GM23338 (cell line): Measurements from ENCODE around the gene CCDC197. TPM values are rescaled to one million over a fixed set of nuclear protein-coding genes. Genes with fewer than 3 reads are reported as not detected.

Source experiments
- ATAC-seq: fragments of 200-7000 bp; cut with Tn5 transposase; 3 replicates; pipeline ENCODE4 v1.9.1; 2020
- DNase-seq: peaks from one replicate; pipeline ENCODE4 v3.0.0-alpha.2; 2015; ENCODE audit warnings: low spot score
- H2AFZ ChIP-seq: fragments of 200-600 bp; sonication (generic); 2 replicates; pipeline ENCODE4 v1.8.0; 2016; ENCODE audit warnings: antibody characterized with exemption, mild to moderate bottlenecking, moderate library complexity
- H3F3A ChIP-seq: fragments of 200-600 bp; sonication (generic); replicated peaks from 2 replicates; pipeline ENCODE4 v1.8.0; 2017; ENCODE audit warnings: antibody characterized with exemption, mixed run types, low read depth
- H3K27ac ChIP-seq: fragments of 200-600 bp; sonication (generic); 2 replicates; pipeline ENCODE4 v1.6.1; 2016; ENCODE audit warnings: low read depth
- H3K27me3 ChIP-seq: fragments of 200-600 bp; sonication (generic); 2 replicates; pipeline ENCODE4 v1.8.0; 2016; ENCODE audit warnings: mild to moderate bottlenecking, mixed run types, moderate library complexity; ENCODE audit not compliant: insufficient read depth
- H3K36me3 ChIP-seq: fragments of 200-600 bp; sonication (generic); 2 replicates; pipeline ENCODE4 v1.8.0; 2016; ENCODE audit warnings: mild to moderate bottlenecking; ENCODE audit not compliant: insufficient read depth
- H3K4me1 ChIP-seq: fragments of 200-600 bp; sonication (generic); 2 replicates; pipeline ENCODE4 v1.8.0; 2016; ENCODE audit warnings: mild to moderate bottlenecking, moderate library complexity; ENCODE audit not compliant: insufficient read depth
- H3K4me2 ChIP-seq: fragments of 200-600 bp; sonication (generic); 2 replicates; pipeline ENCODE4 v1.7.1; 2017; ENCODE audit warnings: mixed run types
- H3K4me3 ChIP-seq: fragments of 200-600 bp; sonication (generic); 2 replicates; pipeline ENCODE4 v1.6.1; 2016; ENCODE audit warnings: mixed run types
- H3K79me2 ChIP-seq: fragments of 200-600 bp; sonication (generic); replicated peaks from 2 replicates; pipeline ENCODE4 v1.8.0; 2017; ENCODE audit warnings: mild to moderate bottlenecking; ENCODE audit not compliant: insufficient read depth
- H3K9me2 ChIP-seq: fragments of 200-600 bp; sonication (generic); 2 replicates; pipeline ENCODE4 v1.8.0; 2017; ENCODE audit not compliant: insufficient read depth
- H4K20me1 ChIP-seq: fragments of 200-600 bp; sonication (generic); replicated peaks from 2 replicates; pipeline ENCODE4 v1.8.0; 2017; ENCODE audit warnings: mild to moderate bottlenecking; ENCODE audit not compliant: insufficient read depth
- H3K27ac Mint-ChIP-seq: 2 replicates; pipeline ENCODE4 v1.8.0; 2020; ENCODE audit warnings: inconsistent platforms, mild to moderate bottlenecking, moderate library complexity, mixed read lengths
- H3K27me3 Mint-ChIP-seq: 3 replicates; pipeline ENCODE4 v1.8.0; 2022; ENCODE audit warnings: low read depth, mild to moderate bottlenecking, moderate library complexity, mixed read lengths, inconsistent platforms; ENCODE audit not compliant: insufficient read depth, poor library complexity
- H3K36me3 Mint-ChIP-seq: 3 replicates; pipeline ENCODE4 v1.8.0; 2021; ENCODE audit warnings: low read depth, mild to moderate bottlenecking, inconsistent platforms, moderate library complexity, mixed read lengths
- H3K4me1 Mint-ChIP-seq: 3 replicates; pipeline ENCODE4 v1.8.0; 2020; ENCODE audit warnings: mild to moderate bottlenecking, inconsistent platforms, mixed read lengths
- H3K4me3 Mint-ChIP-seq: 3 replicates; pipeline ENCODE4 v1.8.0; 2021; ENCODE audit warnings: moderate library complexity, mild to moderate bottlenecking, inconsistent platforms, mixed read lengths
- H3K9me3 Mint-ChIP-seq: 3 replicates; pipeline ENCODE4 v1.8.0; 2020; ENCODE audit warnings: moderate library complexity, mild to moderate bottlenecking, inconsistent platforms, mixed read lengths
- EZH2 ChIP-seq: fragments of 200-600 bp; sonication (generic); IDR thresholded peaks from one replicate; pipeline ENCODE4 v1.8.0; 2017; ENCODE audit warnings: antibody characterized with exemption, mild to moderate bottlenecking, low read depth; ENCODE audit not compliant: unreplicated experiment
- EZH2phosphoT487 ChIP-seq: fragments of 200-600 bp; sonication (generic); IDR thresholded peaks from one replicate; pipeline ENCODE4 v1.8.1; 2018; ENCODE audit warnings: antibody characterized with exemption; ENCODE audit not compliant: unreplicated experiment
- NANOG ChIP-seq: IDR thresholded peaks from 2 replicates; pipeline ENCODE4 v1.6.1; 2016; ENCODE audit warnings: antibody characterized with exemption, borderline replicate concordance
- ZNF114 ChIP-seq: fragments of 250-450 bp; sonication (Bioruptor Pico); IDR thresholded peaks from 2 replicates; pipeline ENCODE4 v1.5.0; 2020; ENCODE audit warnings: mild to moderate bottlenecking, moderate library complexity
- polyA plus RNA-seq: library from polyadenylated mRNA; unstranded; fragments of >200 nt; fragmentation: Nextera tagmentation; extraction: Ambion mirVana; gene quantifications from 2 replicates; pipeline ENCODE4 v1.2.1, GENCODE V29; 2016
- total RNA-seq: library from RNA; depleted of rRNA; stranded (reverse); fragments of >200 nt; shearing (Covaris generic); gene quantifications from 2 replicates; pipeline ENCODE4 v1.2.3, GENCODE V29; 2014
- TF ChIP-seq, protein P1 (sequence below): fragments of 250-450 bp; sonication (Bioruptor Pico); IDR thresholded peaks from 2 replicates; pipeline ENCODE4 v1.5.0; 2020; ENCODE audit warnings: mild to moderate bottlenecking, moderate library complexity

CCDC197 gene
- total and polyA plus RNA-seq, 2 experiments from 2014 or later: not detected

DNA sequence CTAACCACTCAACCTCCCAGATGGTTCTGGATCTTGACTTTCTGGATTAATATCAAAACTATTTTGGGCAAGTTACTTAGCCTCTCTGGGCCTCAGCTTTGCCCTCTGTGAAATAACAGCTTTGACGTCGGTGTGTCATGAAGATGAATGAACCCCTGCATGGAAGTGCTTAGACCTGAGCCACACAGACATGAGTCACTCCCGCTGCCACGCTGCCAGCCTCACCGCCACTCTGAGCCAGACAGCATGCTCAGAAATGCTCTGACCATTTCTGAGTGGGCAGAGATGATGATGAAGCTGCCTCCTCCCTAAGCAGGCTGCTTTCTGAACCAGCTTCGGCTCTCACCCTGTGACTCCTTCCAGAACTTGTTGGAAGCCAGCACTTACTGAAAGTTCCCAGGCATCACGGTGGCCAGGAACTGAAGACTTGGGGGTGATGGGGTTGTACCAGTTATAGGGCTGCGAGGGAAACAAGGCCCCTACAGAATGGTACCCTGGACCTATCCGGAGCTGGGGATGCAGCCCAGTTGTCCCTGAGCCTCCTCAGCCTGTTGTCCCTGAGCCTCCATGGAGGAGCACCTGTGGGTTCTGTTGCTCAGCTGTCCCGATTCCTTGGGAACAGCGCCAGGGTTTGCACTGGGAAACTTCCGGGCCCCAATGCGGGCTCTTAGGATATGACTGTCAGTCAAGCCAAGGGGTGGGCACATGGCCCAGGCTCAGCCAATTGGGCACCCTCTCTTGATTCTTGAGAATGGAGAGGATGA, 2.0 kb upstream of the CCDC197 start:
- Histone ChIP-seq H3K36me3 (no peaks in the 10 kb centered on the region), H3K4me1 (no peaks in the 10 kb centered on the region), H3K4me3 (no peak overlapping the region), H4K20me1 (no peaks in the 10 kb centered on the region), H2AFZ (peak overlapping the region; percentile 87), H3K27me3 (no peaks in the 10 kb centered on the region), H3K79me2 (no peaks in the 10 kb centered on the region), H3K4me2 (no peak overlapping the region), H3K27ac (no peak overlapping the region), H3K9me2 (no peaks in the 10 kb centered on the region), H3F3A (no peaks in the 10 kb centered on the region)
- DNase-seq (peak; percentile 67), ATAC-seq (peak; percentile 75)
- H3K4me3 Mint-ChIP-seq: no peak overlapping the region
- H3K9me3 Mint-ChIP-seq: no peaks in the 10 kb centered on the region
- TF ChIP-seq, protein P1, sequence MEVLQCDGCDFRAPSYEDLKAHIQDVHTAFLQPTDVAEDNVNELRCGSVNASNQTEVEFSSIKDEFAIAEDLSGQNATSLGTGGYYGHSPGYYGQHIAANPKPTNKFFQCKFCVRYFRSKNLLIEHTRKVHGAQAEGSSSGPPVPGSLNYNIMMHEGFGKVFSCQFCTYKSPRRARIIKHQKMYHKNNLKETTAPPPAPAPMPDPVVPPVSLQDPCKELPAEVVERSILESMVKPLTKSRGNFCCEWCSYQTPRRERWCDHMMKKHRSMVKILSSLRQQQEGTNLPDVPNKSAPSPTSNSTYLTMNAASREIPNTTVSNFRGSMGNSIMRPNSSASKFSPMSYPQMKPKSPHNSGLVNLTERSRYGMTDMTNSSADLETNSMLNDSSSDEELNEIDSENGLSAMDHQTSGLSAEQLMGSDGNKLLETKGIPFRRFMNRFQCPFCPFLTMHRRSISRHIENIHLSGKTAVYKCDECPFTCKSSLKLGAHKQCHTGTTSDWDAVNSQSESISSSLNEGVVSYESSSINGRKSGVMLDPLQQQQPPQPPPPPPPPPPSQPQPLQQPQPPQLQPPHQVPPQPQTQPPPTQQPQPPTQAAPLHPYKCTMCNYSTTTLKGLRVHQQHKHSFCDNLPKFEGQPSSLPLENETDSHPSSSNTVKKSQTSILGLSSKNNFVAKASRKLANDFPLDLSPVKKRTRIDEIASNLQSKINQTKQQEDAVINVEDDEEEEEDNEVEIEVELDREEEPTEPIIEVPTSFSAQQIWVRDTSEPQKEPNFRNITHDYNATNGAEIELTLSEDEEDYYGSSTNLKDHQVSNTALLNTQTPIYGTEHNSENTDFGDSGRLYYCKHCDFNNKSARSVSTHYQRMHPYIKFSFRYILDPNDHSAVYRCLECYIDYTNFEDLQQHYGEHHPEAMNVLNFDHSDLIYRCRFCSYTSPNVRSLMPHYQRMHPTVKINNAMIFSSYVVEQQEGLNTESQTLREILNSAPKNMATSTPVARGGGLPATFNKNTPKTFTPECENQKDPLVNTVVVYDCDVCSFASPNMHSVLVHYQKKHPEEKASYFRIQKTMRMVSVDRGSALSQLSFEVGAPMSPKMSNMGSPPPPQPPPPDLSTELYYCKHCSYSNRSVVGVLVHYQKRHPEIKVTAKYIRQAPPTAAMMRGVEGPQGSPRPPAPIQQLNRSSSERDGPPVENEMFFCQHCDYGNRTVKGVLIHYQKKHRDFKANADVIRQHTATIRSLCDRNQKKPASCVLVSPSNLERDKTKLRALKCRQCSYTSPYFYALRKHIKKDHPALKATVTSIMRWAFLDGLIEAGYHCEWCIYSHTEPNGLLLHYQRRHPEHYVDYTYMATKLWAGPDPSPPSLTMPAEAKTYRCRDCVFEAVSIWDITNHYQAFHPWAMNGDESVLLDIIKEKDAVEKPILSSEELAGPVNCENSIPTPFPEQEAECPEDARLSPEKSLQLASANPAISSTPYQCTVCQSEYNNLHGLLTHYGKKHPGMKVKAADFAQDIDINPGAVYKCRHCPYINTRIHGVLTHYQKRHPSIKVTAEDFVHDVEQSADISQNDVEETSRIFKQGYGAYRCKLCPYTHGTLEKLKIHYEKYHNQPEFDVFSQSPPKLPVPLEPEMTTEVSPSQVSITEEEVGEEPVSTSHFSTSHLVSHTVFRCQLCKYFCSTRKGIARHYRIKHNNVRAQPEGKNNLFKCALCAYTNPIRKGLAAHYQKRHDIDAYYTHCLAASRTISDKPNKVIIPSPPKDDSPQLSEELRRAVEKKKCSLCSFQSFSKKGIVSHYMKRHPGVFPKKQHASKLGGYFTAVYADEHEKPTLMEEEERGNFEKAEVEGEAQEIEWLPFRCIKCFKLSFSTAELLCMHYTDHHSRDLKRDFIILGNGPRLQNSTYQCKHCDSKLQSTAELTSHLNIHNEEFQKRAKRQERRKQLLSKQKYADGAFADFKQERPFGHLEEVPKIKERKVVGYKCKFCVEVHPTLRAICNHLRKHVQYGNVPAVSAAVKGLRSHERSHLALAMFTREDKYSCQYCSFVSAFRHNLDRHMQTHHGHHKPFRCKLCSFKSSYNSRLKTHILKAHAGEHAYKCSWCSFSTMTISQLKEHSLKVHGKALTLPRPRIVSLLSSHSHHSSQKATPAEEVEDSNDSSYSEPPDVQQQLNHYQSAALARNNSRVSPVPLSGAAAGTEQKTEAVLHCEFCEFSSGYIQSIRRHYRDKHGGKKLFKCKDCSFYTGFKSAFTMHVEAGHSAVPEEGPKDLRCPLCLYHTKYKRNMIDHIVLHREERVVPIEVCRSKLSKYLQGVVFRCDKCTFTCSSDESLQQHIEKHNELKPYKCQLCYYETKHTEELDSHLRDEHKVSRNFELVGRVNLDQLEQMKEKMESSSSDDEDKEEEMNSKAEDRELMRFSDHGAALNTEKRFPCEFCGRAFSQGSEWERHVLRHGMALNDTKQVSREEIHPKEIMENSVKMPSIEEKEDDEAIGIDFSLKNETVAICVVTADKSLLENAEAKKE: no peak
- TF ChIP-seq ZNF114 (CRISPR knock-in tag): no peak
- no peak for TF ChIP-seq EZH2
- no peak for TF ChIP-seq EZH2phosphoT487
- peaks cover 6% of the 10 kb centered on the region for H3K4me1 Mint-ChIP-seq
- H3K36me3 Mint-ChIP-seq: no peaks in the 10 kb centered on the region; the same call in 2 of the 3 replicates
- no peak overlapping the region for H3K27ac Mint-ChIP-seq
- H3K27me3 Mint-ChIP-seq: peaks cover 9% of the 10 kb centered on the region

DNA sequence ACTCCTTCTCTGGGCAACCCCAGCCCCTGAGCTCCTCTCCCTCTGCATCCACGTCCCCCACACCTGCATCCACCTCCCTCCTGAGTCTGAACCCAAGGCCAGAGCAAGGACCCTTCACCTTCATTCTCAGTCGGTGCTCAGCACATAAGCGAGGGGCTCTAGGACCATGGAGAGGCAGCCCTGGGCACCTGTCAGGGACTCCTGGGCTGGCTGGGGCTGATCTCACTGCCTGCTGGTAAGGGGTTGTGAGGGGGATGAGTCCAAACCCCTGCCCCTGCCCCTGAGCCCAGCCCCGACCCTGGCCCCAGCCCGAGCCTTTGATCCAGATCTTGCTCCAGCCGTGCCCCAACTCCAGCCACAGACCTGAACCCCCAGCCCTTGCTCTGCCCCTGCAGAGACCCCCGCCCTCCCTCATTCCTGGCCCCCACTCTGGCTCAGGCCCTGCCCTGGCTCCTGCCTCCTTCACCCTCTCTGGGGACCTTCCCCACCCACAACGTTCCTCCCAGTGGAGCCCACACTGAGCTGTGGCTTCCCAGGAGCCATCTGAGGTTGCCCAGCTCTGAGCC, 888 bp upstream of the CCDC197 start:
- DNase-seq (no peak), ATAC-seq (peak; percentile 51)
- H4K20me1 ChIP-seq: no peaks in the 10 kb centered on the region
- H3K4me2 ChIP-seq: no peak overlapping the region
- H3K27me3 ChIP-seq: no peaks in the 10 kb centered on the region
- Mint-ChIP-seq H3K36me3 (no peaks in the 10 kb centered on the region), H3K27ac (no peak overlapping the region), H3K27me3 (peaks cover 11% of the 10 kb centered on the region), H3K9me3 (no peaks in the 10 kb centered on the region), H3K4me1 (peaks cover 6% of the 10 kb centered on the region), H3K4me3 (no peak overlapping the region)
- no peaks in the 10 kb centered on the region for H3K4me1 ChIP-seq
- no peaks in the 10 kb centered on the region for H3K9me2 ChIP-seq
- H3K27ac ChIP-seq: no peak overlapping the region
- H3K4me3 ChIP-seq: no peak overlapping the region
- H3K36me3 ChIP-seq: no peaks in the 10 kb centered on the region
- peak overlapping the region; percentile 87; the same call in 1 of the 2 replicates for H2AFZ ChIP-seq
- no peaks in the 10 kb centered on the region for H3K79me2 ChIP-seq
- no peaks in the 10 kb centered on the region for H3F3A ChIP-seq
- TF ChIP-seq, protein P1: no peak
- no peak for TF ChIP-seq NANOG
